Measurements from ENCODE around the gene TMEM248. TPM values are rescaled to one million over a fixed set of nuclear protein-coding genes. Genes with fewer than 3 reads are reported as not detected.
"Not testable (repeated sequence)": the region's sequence is repeated elsewhere in the genome, so short reads cannot be mapped to it uniquely, and the experiment has no call there.

TMEM248 gene, protein sequence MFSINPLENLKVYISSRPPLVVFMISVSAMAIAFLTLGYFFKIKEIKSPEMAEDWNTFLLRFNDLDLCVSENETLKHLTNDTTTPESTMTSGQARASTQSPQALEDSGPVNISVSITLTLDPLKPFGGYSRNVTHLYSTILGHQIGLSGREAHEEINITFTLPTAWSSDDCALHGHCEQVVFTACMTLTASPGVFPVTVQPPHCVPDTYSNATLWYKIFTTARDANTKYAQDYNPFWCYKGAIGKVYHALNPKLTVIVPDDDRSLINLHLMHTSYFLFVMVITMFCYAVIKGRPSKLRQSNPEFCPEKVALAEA
- total RNA-seq (10 to 100 TPM; 85.8 to 91.6 TPM), polyA plus RNA-seq (129 TPM)

DNA sequence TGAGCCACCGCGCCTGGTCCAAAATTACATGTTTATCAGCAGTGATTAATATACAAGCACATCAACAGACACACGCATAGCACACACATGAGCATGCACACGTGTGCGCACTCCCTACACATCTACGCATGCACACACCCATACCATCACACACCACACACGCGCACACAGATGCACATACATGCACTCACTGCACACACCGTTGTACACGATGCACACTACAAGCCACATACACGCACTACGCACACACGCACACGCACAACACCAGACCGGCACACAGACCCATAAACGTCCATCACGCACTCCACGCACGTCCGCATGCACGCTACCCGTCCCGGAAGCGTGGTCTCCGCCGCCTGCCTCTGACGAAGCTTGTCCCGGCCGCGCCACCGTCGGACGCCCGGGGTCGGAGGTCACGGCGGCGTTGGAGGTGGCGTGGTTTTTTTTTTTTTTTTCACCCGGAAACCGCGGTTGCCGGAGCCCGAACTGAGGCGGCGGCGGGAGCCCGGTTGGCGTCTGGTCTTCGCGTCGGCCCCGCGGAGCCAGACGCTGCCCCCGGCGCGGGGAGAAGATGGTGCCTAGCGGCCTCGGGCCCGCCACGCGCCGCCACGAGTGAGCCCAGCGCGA, at the start of gene TMEM248:
TSS of gene TMEM248 (plus strand) at position 457 of the 627 bp plus-strand sequence. CDS start 20,641 bp downstream, outside the sequence.
- H3K27me3 Mint-ChIP-seq, result peaks cover 0 to 12% of the 10 kb centered on the region in 2 donors
- CTCF ChIA-PET, result interaction anchor here (0.7 kb wide), 1 partner anchor 181 kb away, joined by 3 read pairs; the partner anchor contains the start of gene RABGEF1

DNA sequence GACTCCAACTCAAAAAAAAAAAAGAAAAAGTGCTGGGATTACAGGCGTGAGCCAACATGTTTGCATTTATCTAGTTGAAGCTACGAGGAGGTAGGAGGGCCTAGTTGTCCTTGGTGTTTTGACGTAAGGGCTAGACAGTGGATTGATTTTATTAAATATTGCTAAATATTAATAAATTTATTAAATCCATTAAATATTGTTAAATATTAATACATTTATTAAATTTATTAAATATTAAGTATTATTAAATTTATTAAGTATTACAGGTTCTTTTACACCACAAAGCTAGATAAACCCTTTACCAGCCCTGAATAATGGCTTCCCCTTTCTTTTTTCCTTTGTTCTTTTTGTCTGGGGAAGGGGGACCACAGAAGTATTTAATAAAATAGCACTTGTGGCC, 47.5 kb upstream of the TMEM248 start:
- Histone ChIP-seq H3K4me1 (ENCODE audit: insufficient read depth, low read length) (no peaks in the 10 kb centered on the region), H3K36me3 (ENCODE audit: insufficient read depth, low read length) (no peaks in the 10 kb centered on the region), H3K27ac (ENCODE audit: low read depth, low read length) (no peak overlapping the region), H3K27me3 (ENCODE audit: insufficient read depth, low read length, poor library complexity, severe bottlenecking) (no peaks in the 10 kb centered on the region), H3K9me3 (ENCODE audit: low read length) (no peaks in the 10 kb centered on the region), H3K4me3 (ENCODE audit: low read length) (no peak overlapping the region)
- ChIA-PET POLR2A (no interaction called here), CTCF (no interaction called here)
- DNase-seq, result no peak
- Mint-ChIP-seq H3K27ac (no peak overlapping the region), H3K4me1 (peaks cover 0 to 10% (median 6%) of the 10 kb centered on the region in 3 donors), H3K4me3 (no peak overlapping the region), H3K36me3 (peaks cover 5 to 18% (median 12%) of the 10 kb centered on the region in 3 donors), H3K9me3 (no peaks in the 10 kb centered on the region), H3K27me3 (no peaks in the 10 kb centered on the region)

More for the DNA sequence above, at the start of gene TMEM248:
- peak within 1 kb of the TSS; percentile 97 to 99 (median 98) for H3K4me3 Mint-ChIP-seq
- DNase-seq, result peak; percentile 84 to 94 (median 90)
- POLR2A ChIA-PET, result interaction anchor here (0.5 to 2.5 kb wide), 9 partner anchors 9 to 427 kb away, joined by 3 to 24 read pairs (median 4); partner anchors contain the start of genes RABGEF1 and SBDS
- peaks cover 30 to 49% (median 41%) of the 10 kb centered on the region in 3 donors for H3K4me1 Mint-ChIP-seq
- peaks cover 1 to 23% (median 7%) of the 10 kb centered on the region in 3 donors for H3K36me3 Mint-ChIP-seq
- Histone ChIP-seq H3K36me3 (ENCODE audit: insufficient read depth, low read length) (no peaks in the 10 kb centered on the region), H3K27ac (ENCODE audit: low read depth, low read length) (peak within 1 kb of the TSS; percentile 89), H3K27me3 (ENCODE audit: insufficient read depth, low read length, poor library complexity, severe bottlenecking) (no peaks in the 10 kb centered on the region), H3K9me3 (ENCODE audit: low read length) (no peaks in the 10 kb centered on the region), H3K4me3 (ENCODE audit: low read length) (peak within 1 kb of the TSS; percentile 98), H3K4me1 (ENCODE audit: insufficient read depth, low read length) (peaks cover 32% of the 10 kb centered on the region)
- H3K27ac Mint-ChIP-seq, result peak within 1 kb of the TSS; percentile 89 to 99 (median 99)
- no peaks in the 10 kb centered on the region for H3K9me3 Mint-ChIP-seq

DNA sequence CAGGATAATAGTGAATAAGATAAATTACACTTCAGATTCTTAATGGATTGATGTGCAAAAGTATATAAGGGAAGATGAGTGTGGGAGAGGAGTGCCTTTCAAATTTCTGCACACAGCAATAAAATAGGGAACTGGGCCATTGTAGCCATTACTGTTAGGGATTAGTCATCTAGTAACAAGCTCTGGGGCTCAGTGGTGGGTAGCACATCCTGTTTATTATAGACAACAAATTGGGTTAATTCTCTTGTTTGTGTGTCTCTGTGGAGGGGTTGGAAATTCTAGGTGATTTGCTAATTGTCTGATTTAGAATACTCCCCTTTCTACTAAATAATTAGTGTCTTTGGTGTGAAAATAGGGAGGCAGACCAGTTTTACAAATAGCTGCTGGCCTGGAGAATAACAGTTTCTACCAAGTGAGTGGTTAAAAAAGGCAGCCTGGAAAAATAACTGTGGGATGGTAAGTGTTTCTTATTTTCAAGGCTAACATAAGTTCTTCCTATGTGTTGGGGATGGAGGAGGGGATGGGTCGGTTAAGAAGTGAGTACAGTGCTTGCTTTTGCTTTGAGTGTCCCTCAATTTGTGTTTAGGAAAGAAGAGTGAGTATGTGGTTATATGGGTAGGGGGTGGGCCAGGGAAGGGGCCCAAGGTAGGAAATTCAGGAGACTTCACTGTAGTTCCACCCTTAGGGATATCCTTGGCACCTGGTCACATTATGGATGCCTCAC, 43.3 kb upstream of the TMEM248 start:
- H3K4me3 Mint-ChIP-seq, result peak overlapping the region in 1 of 7 donors; percentile 17

DNA sequence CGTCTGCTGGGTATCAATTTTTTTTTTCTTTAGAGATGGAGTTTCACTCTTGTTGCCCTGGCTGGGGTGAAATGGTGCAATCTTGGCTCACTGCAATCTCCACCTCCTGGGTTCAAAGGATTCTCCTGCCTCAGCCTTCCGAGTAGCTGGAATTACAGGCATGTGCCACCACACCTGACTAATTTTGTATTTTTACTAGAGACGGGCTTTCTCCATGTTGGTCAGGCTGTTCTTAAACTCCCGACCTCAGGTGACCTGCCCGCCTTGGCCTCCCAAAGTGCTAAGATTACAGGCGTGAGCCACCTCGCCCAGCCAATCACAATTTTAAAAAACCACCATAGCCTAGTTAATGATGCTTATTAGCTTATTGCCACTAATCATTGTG, 42.7 kb upstream of the TMEM248 start:
- H3K9me3 Mint-ChIP-seq; H3K9me3 ChIP-seq (ENCODE audit: low read length); H3K4me3 Mint-ChIP-seq; POLR2A ChIA-PET; CTCF ChIA-PET; H3K4me3 ChIP-seq (ENCODE audit: low read length); H3K4me1 ChIP-seq (ENCODE audit: insufficient read depth, low read length); H3K27me3 ChIP-seq (ENCODE audit: insufficient read depth, low read length, poor library complexity, severe bottlenecking); H3K36me3 ChIP-seq (ENCODE audit: insufficient read depth, low read length); H3K27me3 Mint-ChIP-seq; DNase-seq; H3K27ac ChIP-seq (ENCODE audit: low read depth, low read length): not testable (repeated sequence)
- Mint-ChIP-seq H3K27ac (peak overlapping the region in 1 of 8 donors; percentile 62), H3K36me3 (peaks cover 0 to 16% (median 8%) of the 10 kb centered on the region in 3 donors), H3K4me1 (peaks cover 0 to 10% (median 6%) of the 10 kb centered on the region in 3 donors)

More for the DNA sequence above, 43.3 kb upstream of the TMEM248 start:
- no peak for DNase-seq
- H3K27me3 Mint-ChIP-seq, result no peaks in the 10 kb centered on the region
- peak overlapping the region in 5 of 8 donors; percentile 15 to 74 (median 54) for H3K27ac Mint-ChIP-seq
- no peaks in the 10 kb centered on the region for H3K27me3 ChIP-seq (ENCODE audit: insufficient read depth, low read length, poor library complexity, severe bottlenecking)
- H3K4me1 Mint-ChIP-seq, result peaks cover 0 to 10% (median 6%) of the 10 kb centered on the region in 3 donors
- no peaks in the 10 kb centered on the region for H3K9me3 Mint-ChIP-seq
- no peaks in the 10 kb centered on the region for H3K9me3 ChIP-seq (ENCODE audit: low read length)
- no peak overlapping the region for H3K27ac ChIP-seq (ENCODE audit: low read depth, low read length)
- ChIA-PET POLR2A (no interaction called here), CTCF (no interaction called here)
- H3K36me3 ChIP-seq (ENCODE audit: insufficient read depth, low read length), result no peaks in the 10 kb centered on the region
- H3K36me3 Mint-ChIP-seq, result peaks cover 0 to 16% (median 8%) of the 10 kb centered on the region in 3 donors
- no peaks in the 10 kb centered on the region for H3K4me1 ChIP-seq (ENCODE audit: insufficient read depth, low read length)
- H3K4me3 ChIP-seq (ENCODE audit: low read length), result no peak overlapping the region

DNA sequence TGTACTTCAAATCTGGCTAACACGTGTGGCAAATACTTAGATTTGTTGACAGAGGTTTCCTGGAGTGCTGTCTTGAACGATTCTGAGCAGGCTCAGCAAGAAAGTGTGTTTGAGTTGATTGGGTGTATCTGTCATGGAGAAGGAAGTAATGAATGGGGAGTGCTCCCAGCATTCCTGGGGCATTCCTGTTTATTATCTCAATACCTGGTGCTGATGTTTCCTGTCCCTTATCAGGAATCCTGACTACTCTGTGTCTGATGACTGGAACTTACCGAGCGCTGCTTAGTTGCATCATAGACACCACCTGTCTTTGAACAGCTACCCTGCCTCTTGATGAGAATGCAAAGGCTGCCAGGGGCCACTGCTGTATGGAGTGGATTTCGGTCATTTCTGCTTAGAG, 41.0 kb upstream of the TMEM248 start:
- H3K9me3 Mint-ChIP-seq, result no peaks in the 10 kb centered on the region
- H3K4me3 ChIP-seq (ENCODE audit: low read length), result no peak overlapping the region
- peaks cover 0 to 10% (median 6%) of the 10 kb centered on the region in 3 donors for H3K4me1 Mint-ChIP-seq
- CTCF ChIA-PET, result no interaction called here
- no peaks in the 10 kb centered on the region for H3K27me3 Mint-ChIP-seq
- H3K4me3 Mint-ChIP-seq, result no peak overlapping the region
- no peaks in the 10 kb centered on the region for H3K4me1 ChIP-seq (ENCODE audit: insufficient read depth, low read length)
- no peak overlapping the region for H3K27ac ChIP-seq (ENCODE audit: low read depth, low read length)
- DNase-seq, result no peak
- POLR2A ChIA-PET, result no interaction called here
- H3K9me3 ChIP-seq (ENCODE audit: low read length), result no peaks in the 10 kb centered on the region
- peaks cover 0 to 16% (median 8%) of the 10 kb centered on the region in 3 donors for H3K36me3 Mint-ChIP-seq
- H3K27me3 ChIP-seq (ENCODE audit: insufficient read depth, low read length, poor library complexity, severe bottlenecking), result no peaks in the 10 kb centered on the region
- no peaks in the 10 kb centered on the region for H3K36me3 ChIP-seq (ENCODE audit: insufficient read depth, low read length)
- no peak overlapping the region for H3K27ac Mint-ChIP-seq

DNA sequence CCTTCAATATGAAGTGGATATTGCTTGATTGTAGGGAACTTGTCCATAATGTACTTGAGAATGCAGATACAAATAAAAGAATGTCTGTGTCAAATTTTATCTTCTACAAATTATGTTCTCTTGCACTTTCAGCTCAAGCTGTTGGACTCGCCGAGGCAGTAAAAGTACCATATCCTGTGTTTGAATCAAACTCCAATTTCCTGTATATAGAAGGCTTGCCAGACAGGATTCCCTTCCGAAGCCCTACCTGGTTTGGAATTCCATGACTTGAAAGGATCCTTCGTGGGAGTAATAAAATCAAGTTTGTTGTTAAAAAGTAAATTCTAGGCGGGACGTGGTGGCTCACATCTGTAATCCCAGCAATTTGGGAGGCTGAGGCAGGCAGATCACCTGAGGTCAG, 40.4 kb upstream of the TMEM248 start:
- CTCF ChIA-PET; H3K4me1 ChIP-seq (ENCODE audit: insufficient read depth, low read length); H3K4me3 ChIP-seq (ENCODE audit: low read length); H3K36me3 ChIP-seq (ENCODE audit: insufficient read depth, low read length); H3K9me3 ChIP-seq (ENCODE audit: low read length); H3K27ac ChIP-seq (ENCODE audit: low read depth, low read length); H3K4me3 Mint-ChIP-seq; POLR2A ChIA-PET; H3K27me3 Mint-ChIP-seq; H3K9me3 Mint-ChIP-seq; H3K27me3 ChIP-seq (ENCODE audit: insufficient read depth, low read length, poor library complexity, severe bottlenecking); DNase-seq: not testable (repeated sequence)
- Mint-ChIP-seq H3K36me3 (peaks cover 0 to 19% (median 10%) of the 10 kb centered on the region in 3 donors), H3K4me1 (peaks cover 0 to 10% (median 6%) of the 10 kb centered on the region in 3 donors), H3K27ac (peak overlapping the region in 1 of 8 donors; percentile 90)

DNA sequence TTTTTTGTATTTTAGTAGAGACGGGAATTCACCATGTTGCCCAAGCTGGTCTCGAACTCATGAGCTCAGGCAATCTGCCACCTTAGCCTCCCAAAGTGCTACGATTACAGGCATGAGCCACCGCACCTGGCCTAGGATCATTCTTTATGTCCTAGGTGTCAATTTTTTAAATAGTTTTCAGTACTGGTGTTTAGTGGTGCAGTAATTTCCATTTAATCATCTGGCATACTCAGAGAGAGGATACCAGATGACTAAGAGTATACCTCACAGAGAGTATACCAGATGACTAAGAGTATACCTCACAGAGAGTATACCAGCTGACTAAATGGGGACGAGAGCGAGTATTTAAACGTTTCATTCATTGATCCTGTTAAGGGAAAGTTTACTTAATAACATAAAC, 37.3 kb upstream of the TMEM248 start:
- Mint-ChIP-seq H3K9me3 (no peaks in the 10 kb centered on the region), H3K36me3 (peaks cover 0 to 20% (median 9%) of the 10 kb centered on the region in 3 donors), H3K27me3 (no peaks in the 10 kb centered on the region), H3K4me3 (no peak overlapping the region), H3K4me1 (no peaks in the 10 kb centered on the region), H3K27ac (no peak overlapping the region)
- Histone ChIP-seq H3K9me3 (ENCODE audit: low read length) (no peaks in the 10 kb centered on the region), H3K4me1 (ENCODE audit: insufficient read depth, low read length) (no peaks in the 10 kb centered on the region), H3K4me3 (ENCODE audit: low read length) (no peak overlapping the region), H3K27me3 (ENCODE audit: insufficient read depth, low read length, poor library complexity, severe bottlenecking) (no peaks in the 10 kb centered on the region), H3K27ac (ENCODE audit: low read depth, low read length) (no peak overlapping the region), H3K36me3 (ENCODE audit: insufficient read depth, low read length) (no peaks in the 10 kb centered on the region)
- ChIA-PET POLR2A (interaction anchor here (0.6 kb wide), 1 partner anchor 86 kb away, joined by 4 read pairs; no protein-coding TSS in a partner anchor), CTCF (no interaction called here)
- DNase-seq, result no peak

DNA sequence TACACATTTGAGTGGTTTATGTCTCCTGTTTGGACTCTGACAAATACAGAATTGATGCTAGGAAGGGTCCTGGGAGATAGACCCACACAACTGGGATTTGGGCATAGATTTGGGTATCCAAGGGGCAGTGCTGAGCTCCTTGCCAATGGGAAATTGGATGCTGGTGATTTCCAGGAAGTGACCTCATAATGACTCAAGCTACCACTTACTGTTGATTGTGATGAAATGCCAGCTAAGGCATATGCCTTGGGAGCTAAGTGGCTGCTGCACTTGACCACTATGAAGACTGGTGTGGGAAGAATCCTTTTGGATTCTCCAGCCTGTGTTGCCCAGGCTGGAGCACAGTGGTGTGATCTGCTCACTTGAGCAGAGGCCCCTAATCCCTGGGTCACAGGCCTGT, 36.5 kb upstream of the TMEM248 start:
- CTCF ChIA-PET; H3K4me1 ChIP-seq (ENCODE audit: insufficient read depth, low read length); H3K4me3 Mint-ChIP-seq; H3K27me3 Mint-ChIP-seq; DNase-seq; H3K36me3 ChIP-seq (ENCODE audit: insufficient read depth, low read length); H3K9me3 Mint-ChIP-seq; H3K4me1 Mint-ChIP-seq; H3K27ac Mint-ChIP-seq; H3K9me3 ChIP-seq (ENCODE audit: low read length); H3K4me3 ChIP-seq (ENCODE audit: low read length); H3K27ac ChIP-seq (ENCODE audit: low read depth, low read length); H3K27me3 ChIP-seq (ENCODE audit: insufficient read depth, low read length, poor library complexity, severe bottlenecking); POLR2A ChIA-PET: not testable (repeated sequence)
- H3K36me3 Mint-ChIP-seq, result peaks cover 0 to 16% (median 8%) of the 10 kb centered on the region in 3 donors

All from CD8-positive, alpha-beta memory T cell (primary cell).